ENCODE measurements around the gene C17orf50.

GRCh38 chr17:35761601-35762000 is 914 bp downstream of the C17orf50 start:
- TF ChIP-seq CTCF (optimal IDR thresholded peaks at IDR 0.05 in 1 of 3, IDR thresholded peaks at IDR 0.05 in 1 of 3, conservative IDR thresholded peaks at IDR 0.05 in 1 of 3; ENCODE audit: extremely low read depth in 1 of 3, insufficient read depth in 2 of 3, low read length in 3 of 3) (no peak), EZH2 (IDR thresholded peaks at IDR 0.05; ENCODE audit: low read length) (no peak)
